Measurements from ENCODE around the gene CD4. TPM values are rescaled to one million over a fixed set of nuclear protein-coding genes. Genes with fewer than 3 reads are reported as not detected.
A peak's percentile ranks its signal among the peaks of the same experiment; 100 is the strongest.

The CD4 gene
- total and polyA plus RNA-seq, 2 donors (not counting 3 experiments of a cell fraction or from before 2014, with no cell fraction given), result not detected

GRCh38 chr12:6869049-6870021 is 80.0 kb downstream of the CD4 start:
- Histone ChIP-seq H3K9me3 (replicated peaks; ENCODE audit: control insufficient read depth, insufficient read depth, low read length) (no peaks in the 10 kb centered on the region), H3K27ac (ENCODE audit: insufficient read depth, low read depth, low read length) (no peak overlapping the region), H3K9me1 (replicated peaks; ENCODE audit: control insufficient read depth, extremely low read depth, insufficient read depth, low read length) (no peaks in the 10 kb centered on the region), H3K4me1 (ENCODE audit: control insufficient read depth, extremely low read depth, insufficient read depth, low read length) (peaks cover 41% of the 10 kb centered on the region), H3K4me2 (ENCODE audit: insufficient read depth, low read length) (peak overlapping the region; percentile 75), H3K36me3 (ENCODE audit: control insufficient read depth in 2 of 2, extremely low read depth in 1 of 2, insufficient read depth in 2 of 2, low read length in 2 of 2) (peaks cover 2 to 27% of the 10 kb centered on the region in 2 experiments), H3K27me3 (ENCODE audit: control insufficient read depth in 2 of 2, insufficient read depth in 2 of 2, low read length in 2 of 2) (no peaks in the 10 kb centered on the region), H2AFZ (ENCODE audit: low read depth, low read length) (no peak overlapping the region), H3K9ac (replicated peaks; ENCODE audit: extremely low read depth, insufficient read depth, low read length) (no peak overlapping the region), H3K79me2 (ENCODE audit: control insufficient read depth, insufficient read depth, low read length) (peaks cover 40% of the 10 kb centered on the region), H4K20me1 (replicated peaks; ENCODE audit: control insufficient read depth, extremely low read depth, insufficient read depth, low read length) (no peaks in the 10 kb centered on the region), H3K4me3 (replicated peaks in 1 of 3; ENCODE audit: insufficient read depth in 1 of 3, low read depth in 1 of 3, low read length in 3 of 3) (peak overlapping the region in 2 of 3 experiments; percentile 75 to 95)
- FAIRE-seq (peak; percentile 89), DNase-seq (ENCODE audit: low read depth, low spot score) (peak; percentile 75)
- dilution Hi-C loops (cut with MboI; ENCODE audit: extremely low pct_ligation_motif_present, low sequenced_read_pairs), result no loop called here
- intact Hi-C loops (cut with micrococcal nuclease), result loop anchor here (1.0 to 5.0 kb wide), 5 partner anchors 69 to 238 kb away; partner anchors contain the start of genes C1R, C1RL and RNU7-1
- no peak for TF ChIP-seq MYC (IDR thresholded peaks at IDR 0.05; ENCODE audit: low read depth, low read length)
- TF ChIP-seq, protein P1, sequence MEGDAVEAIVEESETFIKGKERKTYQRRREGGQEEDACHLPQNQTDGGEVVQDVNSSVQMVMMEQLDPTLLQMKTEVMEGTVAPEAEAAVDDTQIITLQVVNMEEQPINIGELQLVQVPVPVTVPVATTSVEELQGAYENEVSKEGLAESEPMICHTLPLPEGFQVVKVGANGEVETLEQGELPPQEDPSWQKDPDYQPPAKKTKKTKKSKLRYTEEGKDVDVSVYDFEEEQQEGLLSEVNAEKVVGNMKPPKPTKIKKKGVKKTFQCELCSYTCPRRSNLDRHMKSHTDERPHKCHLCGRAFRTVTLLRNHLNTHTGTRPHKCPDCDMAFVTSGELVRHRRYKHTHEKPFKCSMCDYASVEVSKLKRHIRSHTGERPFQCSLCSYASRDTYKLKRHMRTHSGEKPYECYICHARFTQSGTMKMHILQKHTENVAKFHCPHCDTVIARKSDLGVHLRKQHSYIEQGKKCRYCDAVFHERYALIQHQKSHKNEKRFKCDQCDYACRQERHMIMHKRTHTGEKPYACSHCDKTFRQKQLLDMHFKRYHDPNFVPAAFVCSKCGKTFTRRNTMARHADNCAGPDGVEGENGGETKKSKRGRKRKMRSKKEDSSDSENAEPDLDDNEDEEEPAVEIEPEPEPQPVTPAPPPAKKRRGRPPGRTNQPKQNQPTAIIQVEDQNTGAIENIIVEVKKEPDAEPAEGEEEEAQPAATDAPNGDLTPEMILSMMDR (IDR thresholded peaks at IDR 0.05; ENCODE audit: extremely low read depth in 1 of 2, insufficient read depth in 1 of 2, low read depth in 1 of 2, low read length in 2 of 2), result peak; percentile 85 to 87
- ChIA-PET CTCF (interaction anchor here (0.6 to 3.9 kb wide), 41 partner anchors 9 to 245 kb away, joined by 3 to 43 read pairs (median 5); partner anchors contain the start of genes ATN1, C12orf57, C1RL and CDCA3), POLR2A (interaction anchor here (0.7 to 2.4 kb wide), 3 partner anchors 15 to 74 kb away, joined by 3 to 48 read pairs (median 8); partner anchors contain the start of genes C12orf57, CDCA3, RNU7-1 and USP5)
- BruUV-seq (replicated peaks), result no TSS peak
